GM20431 (cell line): ENCODE results near the gene NPY5R.

ENCODE experiments used
- in situ Hi-C: fragments of 300-500 bp; cut with MseI, MboI; formaldehyde crosslinking; loops from one replicate; pipeline ENCODE4 v1.15.0; 2020; ENCODE audit warnings: low sequenced_read_pairs; ENCODE audit not compliant: unreplicated experiment

Gene NPY5R

DNA sequence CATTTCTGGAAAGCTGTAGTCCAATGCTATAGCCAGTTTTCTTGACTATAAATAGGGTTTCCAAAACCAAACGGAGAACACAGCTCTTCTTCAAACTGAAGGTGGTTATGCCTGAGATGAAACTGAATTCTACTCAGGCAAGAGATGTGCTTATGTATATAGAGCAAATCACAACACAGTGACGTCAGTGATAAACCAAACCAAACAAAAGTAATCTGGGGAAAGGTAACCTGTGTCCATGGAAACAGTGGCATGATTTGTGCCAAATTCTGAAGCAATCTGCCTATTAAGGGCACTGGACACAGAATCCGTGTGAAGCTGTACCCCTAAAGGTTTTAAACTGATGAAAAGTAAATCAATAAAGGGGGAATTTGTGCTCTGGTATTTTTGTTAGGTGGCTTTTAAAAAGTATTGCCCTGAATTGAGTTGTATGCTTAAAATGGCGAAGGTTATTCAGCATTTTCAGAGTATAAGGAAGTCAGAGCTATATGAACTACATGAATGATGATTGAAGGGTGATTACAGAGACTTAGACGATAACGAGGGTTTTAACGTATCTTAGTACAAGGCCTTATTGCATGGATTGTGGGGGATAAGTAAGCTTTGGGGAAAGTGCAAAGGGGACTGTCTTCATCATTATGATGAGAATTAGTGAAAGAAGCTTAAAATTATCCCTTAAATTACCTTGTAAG is 38.6 kb downstream of the NPY5R start:
- in situ Hi-C loops = no loop called here

DNA sequence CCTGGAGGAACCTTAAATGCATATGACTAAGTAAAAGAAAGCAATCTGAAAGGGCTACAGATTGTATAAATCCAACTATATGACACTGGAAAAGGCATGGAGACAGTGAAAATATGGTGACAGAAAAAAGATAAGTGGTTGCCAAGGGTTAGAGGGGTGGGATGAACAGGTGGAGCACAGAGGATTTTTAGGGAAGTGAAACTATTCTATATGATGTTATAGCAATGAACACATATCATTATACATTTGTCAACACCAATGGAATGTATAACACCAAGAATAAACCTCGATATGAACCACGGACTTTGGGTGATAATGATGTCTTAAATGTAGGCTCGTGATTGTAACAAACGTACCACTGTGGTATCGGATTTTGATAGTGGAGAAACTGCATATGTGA is 40.7 kb downstream of the NPY5R start:
- in situ Hi-C loops = no loop called here

DNA sequence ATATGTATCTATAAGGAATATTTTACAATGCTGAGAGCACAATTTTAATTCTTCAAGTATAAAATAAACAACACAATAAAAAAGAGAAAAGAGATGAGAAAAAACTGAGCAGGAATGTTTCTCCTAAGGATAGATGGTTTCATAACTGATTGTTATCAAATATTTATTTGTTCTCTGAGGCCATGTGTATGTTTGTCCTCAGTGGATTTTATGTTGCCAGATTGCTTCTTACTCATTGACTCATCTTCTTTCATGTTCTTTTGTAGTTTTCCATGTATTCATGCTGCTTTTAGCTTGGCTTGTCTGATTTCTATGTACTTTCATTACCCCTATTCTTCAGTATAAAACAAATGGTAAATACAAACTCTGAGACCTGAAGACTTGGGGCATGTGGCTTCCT is 41.2 kb downstream of the NPY5R start:
- in situ Hi-C loops = no loop called here

DNA sequence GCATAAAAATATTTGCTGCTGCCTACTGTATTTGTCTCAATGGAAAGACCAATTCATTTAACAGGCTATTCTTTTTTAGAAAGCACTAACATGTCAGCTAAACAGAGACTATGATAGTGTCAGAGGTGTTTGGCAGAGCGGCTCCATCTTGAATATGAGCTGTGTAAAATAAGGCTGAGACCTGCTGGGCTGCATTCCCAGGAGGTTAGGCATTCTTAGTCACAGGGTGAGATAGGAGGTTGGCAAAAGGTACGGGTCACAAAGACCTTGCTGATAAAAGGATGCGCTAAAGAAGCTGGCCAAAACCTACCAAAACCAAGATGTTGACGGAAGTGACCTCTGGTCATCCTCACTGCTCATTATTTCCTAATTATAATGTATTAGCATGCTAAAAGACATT is 41.8 kb downstream of the NPY5R start:
- in situ Hi-C loops = no loop called here

DNA sequence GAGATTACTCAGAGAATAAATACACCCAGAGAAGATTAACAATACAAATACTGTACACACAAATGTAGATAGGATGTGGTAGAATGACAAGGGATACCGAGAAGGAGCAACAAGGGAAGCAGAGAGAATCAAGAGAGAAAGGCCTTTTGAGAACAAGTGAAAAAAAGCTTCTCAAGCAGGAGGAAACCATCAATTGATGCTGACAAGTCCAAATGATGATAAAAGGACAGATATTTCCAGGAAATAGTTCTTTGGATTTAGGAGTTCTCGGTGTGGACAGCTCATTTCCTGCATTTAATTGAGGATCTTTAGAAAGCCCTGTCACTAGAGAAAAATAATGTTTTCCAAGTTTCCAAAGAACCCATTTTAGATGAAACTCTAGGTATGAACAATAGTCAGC is 48.1 kb downstream of the NPY5R start:
- in situ Hi-C loops = no loop called here

DNA sequence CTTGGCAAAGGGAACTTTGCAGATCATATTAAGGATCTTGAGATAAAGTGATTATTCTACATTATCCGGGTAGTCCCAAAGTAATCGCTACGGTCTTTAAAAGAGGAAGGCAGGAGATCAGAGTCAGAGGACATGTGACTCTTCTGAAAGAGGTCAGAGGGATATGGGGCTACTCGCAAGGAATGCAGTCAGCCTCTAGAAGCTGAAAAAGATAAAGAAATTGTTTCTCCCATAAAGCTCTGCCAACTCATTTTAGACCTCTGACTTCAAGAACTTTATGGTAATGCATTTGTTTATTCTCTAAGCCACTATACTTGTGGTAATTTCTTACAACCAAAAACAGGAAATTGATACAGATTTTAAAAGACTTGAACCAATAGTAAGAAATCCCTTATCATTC is 48.6 kb downstream of the NPY5R start:
- in situ Hi-C loops = no loop called here

DNA sequence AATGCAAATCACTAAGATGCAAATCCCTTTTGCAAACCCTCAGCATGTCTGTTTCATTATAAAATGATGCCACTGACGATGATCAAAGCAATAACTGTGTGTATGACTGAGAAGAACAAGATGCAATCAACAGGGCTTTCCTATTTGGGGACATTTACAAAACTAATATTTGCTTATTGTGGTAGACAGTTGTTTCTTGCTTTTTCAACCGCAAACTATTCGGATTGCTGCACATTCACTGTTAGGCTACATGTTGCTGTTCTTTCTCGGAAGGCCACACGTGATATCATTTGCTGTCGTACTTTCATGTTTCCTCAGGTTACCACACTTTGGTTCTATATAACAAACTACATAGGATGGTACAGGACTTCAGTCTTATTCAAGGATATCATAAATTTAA is 49.8 kb downstream of the NPY5R start:
- in situ Hi-C loops = no loop called here

DNA sequence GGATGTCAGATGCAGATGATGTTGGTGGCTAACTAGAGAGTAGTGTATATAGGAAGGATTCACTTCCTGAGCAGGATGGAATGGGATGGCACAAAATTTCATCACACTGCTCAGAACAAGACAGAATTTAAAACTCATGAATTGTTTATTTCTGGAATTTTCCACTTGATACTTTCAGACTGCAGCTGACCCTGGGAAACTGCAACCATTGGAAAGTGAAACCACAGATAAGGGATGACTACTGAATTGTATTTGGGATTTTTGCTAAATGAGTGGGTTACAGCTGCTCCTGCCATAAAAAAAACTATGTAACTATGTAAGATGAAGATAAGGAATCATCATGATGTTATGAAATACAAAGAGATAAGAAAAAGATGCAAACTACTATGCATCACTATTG is 51.4 kb downstream of the NPY5R start:
- in situ Hi-C loops = no loop called here

DNA sequence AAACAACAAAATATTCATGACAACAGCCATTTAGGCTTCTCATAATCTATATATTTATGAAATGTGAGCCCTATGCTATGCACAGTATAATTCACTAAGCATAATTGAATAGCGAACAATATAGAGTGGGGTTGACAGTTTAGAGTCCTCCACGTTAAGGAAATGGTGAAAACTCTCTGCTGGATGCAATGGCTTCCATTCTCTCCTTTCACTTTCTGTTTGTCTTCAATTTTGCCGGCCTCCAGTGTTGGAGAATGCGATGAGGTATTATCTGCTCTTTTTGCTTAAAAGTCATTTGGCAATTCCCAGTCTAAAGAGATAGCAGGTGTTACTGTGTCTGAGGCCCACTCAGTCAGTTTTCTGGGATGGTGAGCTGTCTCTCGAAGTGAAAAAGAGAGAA is 52.1 kb downstream of the NPY5R start:
- in situ Hi-C loops = no loop called here

DNA sequence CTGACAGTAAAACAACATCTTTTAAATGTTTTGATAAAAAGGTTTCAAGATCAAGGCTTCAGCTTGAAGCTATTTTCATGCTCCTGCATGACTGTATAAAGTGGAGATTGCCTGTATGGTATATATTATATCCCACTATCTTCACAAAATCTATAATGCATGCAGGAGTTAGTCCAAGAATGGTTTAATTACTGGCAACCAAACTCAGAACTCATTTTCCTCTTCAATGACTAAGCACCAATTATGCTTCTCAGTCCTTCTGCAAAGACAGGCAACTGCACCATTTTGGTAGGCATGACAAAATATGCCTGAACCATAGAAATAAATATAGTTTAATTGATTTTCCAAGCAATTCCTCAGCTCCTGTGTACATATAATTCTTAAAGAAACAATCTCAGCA is 54.5 kb downstream of the NPY5R start:
- in situ Hi-C loops = no loop called here

DNA sequence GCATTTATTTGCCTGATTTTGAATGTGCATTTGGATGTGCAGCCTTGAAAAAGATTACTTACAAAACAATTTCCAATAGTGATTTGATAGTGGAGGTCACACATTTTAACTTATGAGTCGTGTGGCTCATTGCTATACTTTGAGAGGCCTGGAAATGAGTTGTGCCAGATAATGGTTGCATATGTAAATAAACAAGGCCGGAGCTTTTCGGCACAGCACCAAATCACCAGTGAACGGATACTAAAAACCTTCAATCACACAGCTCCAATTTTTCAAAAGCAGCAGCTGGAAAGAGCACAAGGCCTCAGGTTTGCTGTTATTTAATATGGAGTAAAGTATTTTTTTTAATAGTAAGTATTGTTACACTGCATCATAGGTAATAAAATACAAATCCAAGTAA is 57.2 kb downstream of the NPY5R start:
- in situ Hi-C loops = no loop called here
